GM18507 (cell line): ENCODE data around the gene TENM3.
"Not testable (repeated sequence)": the region's sequence is repeated elsewhere in the genome, so short reads cannot be mapped to it uniquely, and the experiment has no call there.

ENCODE experiments used
- DNase-seq: peaks from one replicate; pipeline ENCODE4 v3.0.0; 2011; ENCODE audit warnings: low read depth; ENCODE audit not compliant: insufficient read length; ENCODE audit errors: extremely low spot score
- FAIRE-seq: peaks from 2 replicates; lab custom pipeline; 2011; peaks lifted over from hg19 to GRCh38; lab: Jason Lieb, UNC

TENM3 gene

GRCh38 chr4:182805321-182805720, 562.1 kb downstream of the TENM3 start:
- FAIRE-seq: no peak
- DNase-seq: no peak

GRCh38 chr4:182805750-182806149, 562.5 kb downstream of the TENM3 start:
- FAIRE-seq (no peak), DNase-seq (no peak)

- FAIRE-seq: peak; percentile 76
- DNase-seq: peak; percentile 43
These were observed 563.4 kb downstream of the TENM3 start for GRCh38 chr4:182806259-182807252.

- FAIRE-seq (no peak), DNase-seq (no peak)
These were observed 564.1 kb downstream of the TENM3 start for GRCh38 chr4:182807346-182807745.

GRCh38 chr4:182807767-182808548, 564.8 kb downstream of the TENM3 start:
- no peak for FAIRE-seq
- DNase-seq: no peak

GRCh38 chr4:182808673-182809416, 565.6 kb downstream of the TENM3 start:
- FAIRE-seq: peak; percentile 93
- peak; percentile 56 for DNase-seq

GRCh38 chr4:182809417-182810102, 566.4 kb downstream of the TENM3 start:
- DNase-seq (no peak), FAIRE-seq (peak; percentile 72)

GRCh38 chr4:182810103-182810615, 567.0 kb downstream of the TENM3 start:
- no peak for DNase-seq
- no peak for FAIRE-seq

- no peak for DNase-seq
- FAIRE-seq: no peak
These were observed 569.7 kb downstream of the TENM3 start for GRCh38 chr4:182812916-182813315.

- FAIRE-seq: not testable (repeated sequence)
These were observed 570.9 kb downstream of the TENM3 start for GRCh38 chr4:182814065-182814464.

GRCh38 chr4:182818926-182819730, 575.9 kb downstream of the TENM3 start:
- no peak for DNase-seq
- FAIRE-seq: no peak

More at GRCh38 chr4:182814065-182814464, 570.9 kb downstream of the TENM3 start:
- not testable (repeated sequence) for DNase-seq

GRCh38 chr4:182819751-182820150, 576.5 kb downstream of the TENM3 start:
- FAIRE-seq (no peak), DNase-seq (no peak)

GRCh38 chr4:182822554-182822953, 579.4 kb downstream of the TENM3 start:
- FAIRE-seq: no peak
- DNase-seq: no peak

GRCh38 chr4:182823576-182823975, 580.4 kb downstream of the TENM3 start:
- peak; percentile 73 for FAIRE-seq
- DNase-seq: no peak

GRCh38 chr4:182825003-182825402, 581.8 kb downstream of the TENM3 start:
- FAIRE-seq (no peak), DNase-seq (no peak)

- FAIRE-seq: no peak
- DNase-seq: no peak
These were observed 582.6 kb downstream of the TENM3 start for GRCh38 chr4:182825786-182826185.

- DNase-seq (no peak), FAIRE-seq (peak; percentile 56)
These were observed 583.2 kb downstream of the TENM3 start for GRCh38 chr4:182826391-182826790.

GRCh38 chr4:182827166-182827565, 584.0 kb downstream of the TENM3 start:
- no peak for FAIRE-seq
- no peak for DNase-seq
